OCI-LY1 (cell line): Measurements from ENCODE around the gene SPTSSA.

Source experiments
- H2AFZ ChIP-seq: fragments of 200-600 bp; sonication (generic), shearing (Covaris generic); 2 replicates; pipeline ENCODE4 v1.6.0; 2014; ENCODE audit warnings: antibody characterized with exemption, mild to moderate bottlenecking, low read length
- H3F3A ChIP-seq: fragments of 200-600 bp; sonication (generic), shearing (Covaris generic); 2 replicates; pipeline ENCODE4 v1.6.0; 2014; ENCODE audit warnings: mild to moderate bottlenecking, antibody characterized with exemption, low read length, moderate library complexity; ENCODE audit not compliant: insufficient read depth
- H3K27ac ChIP-seq: fragments of 200-600 bp; sonication (generic); 2 replicates; pipeline ENCODE4 v1.5.1; 2014; ENCODE audit warnings: low read length, mixed run types, mild to moderate bottlenecking, low read depth; ENCODE audit not compliant: poor library complexity, severe bottlenecking
- H3K27me3 ChIP-seq: fragments of 200-600 bp; sonication (generic); 2 replicates; pipeline ENCODE4 v1.6.0; 2014; ENCODE audit warnings: antibody characterized with exemption, mild to moderate bottlenecking, low read length, moderate library complexity; ENCODE audit not compliant: insufficient read depth
- H3K36me3 ChIP-seq: fragments of 200-600 bp; sonication (generic); 2 replicates; pipeline ENCODE4 v1.6.1; 2014; ENCODE audit warnings: mild to moderate bottlenecking, antibody characterized with exemption, low read length, moderate library complexity, mixed read lengths; ENCODE audit not compliant: insufficient read depth
- H3K4me1 ChIP-seq: fragments of 200-600 bp; sonication (generic); 2 replicates; pipeline ENCODE4 v1.5.1; 2014; ENCODE audit warnings: mild to moderate bottlenecking, low read length, moderate library complexity; ENCODE audit not compliant: insufficient read depth, severe bottlenecking
- H3K4me2 ChIP-seq: fragments of 200-600 bp; sonication (generic), shearing (Covaris generic); 2 replicates; pipeline ENCODE4 v1.6.1; 2014; ENCODE audit warnings: low read length
- H3K4me3 ChIP-seq: fragments of 200-600 bp; sonication (generic); 2 replicates; pipeline ENCODE4 v1.5.1; 2014; ENCODE audit warnings: low read length, low read depth, mild to moderate bottlenecking, mixed read lengths; ENCODE audit not compliant: poor library complexity, severe bottlenecking
- H3K79me2 ChIP-seq: fragments of 200-600 bp; shearing (Covaris generic); 2 replicates; pipeline ENCODE4 v1.6.1; 2016; ENCODE audit warnings: mixed run types, low read length, mixed read lengths; ENCODE audit not compliant: insufficient read depth
- H3K9ac ChIP-seq: fragments of 200-600 bp; sonication (generic), shearing (Covaris generic); 2 replicates; pipeline ENCODE4 v1.6.1; 2014; ENCODE audit warnings: mild to moderate bottlenecking, low read length, mixed read lengths
- H3K9me2 ChIP-seq: fragments of 200-600 bp; sonication (generic), shearing (Covaris generic); 2 replicates; pipeline ENCODE4 v1.6.1; 2014; ENCODE audit warnings: low read depth, mild to moderate bottlenecking, low read length, mixed read lengths
- H3K9me3 ChIP-seq: fragments of 200-600 bp; shearing (Covaris generic); 2 replicates; pipeline ENCODE4 v1.6.1; 2014; ENCODE audit warnings: low read length, mixed read lengths
- H4K20me1 ChIP-seq: fragments of 200-600 bp; sonication (generic), shearing (Covaris generic); 2 replicates; pipeline ENCODE4 v1.6.0; 2016; ENCODE audit warnings: mild to moderate bottlenecking, low read length; ENCODE audit not compliant: insufficient read depth
- CTCF ChIP-seq: fragments of 200-600 bp; sonication (generic), shearing (Covaris generic); IDR thresholded peaks from 2 replicates; pipeline ENCODE4 v1.5.1; 2017; ENCODE audit warnings: mild to moderate bottlenecking, antibody characterized with exemption, low read length, moderate library complexity, mixed read lengths
- EZH2 ChIP-seq: fragments of 200-600 bp; sonication (generic), shearing (Covaris generic); IDR thresholded peaks from 2 replicates; pipeline ENCODE4 v1.8.0; 2017; ENCODE audit warnings: borderline replicate concordance, mixed run types, mild to moderate bottlenecking, antibody characterized with exemption, low read length, moderate library complexity, mixed read lengths

Gene SPTSSA

GRCh38 chr14:34425095-34425851 lies 36.8 kb downstream of the SPTSSA start:
- Histone ChIP-seq H3K27ac (no peak overlapping the region), H3K4me3 (no peak overlapping the region), H3K9me2 (no peaks in the 10 kb centered on the region), H3F3A (no peaks in the 10 kb centered on the region), H3K4me2 (no peak overlapping the region), H3K9me3 (peaks cover 7% of the 10 kb centered on the region; the same call in 1 of the 2 replicates), H3K36me3 (no peaks in the 10 kb centered on the region), H3K9ac (no peak overlapping the region), H3K27me3 (no peaks in the 10 kb centered on the region; the same call in 1 of the 2 replicates), H4K20me1 (no peaks in the 10 kb centered on the region), H3K4me1 (no peaks in the 10 kb centered on the region), H2AFZ (no peak overlapping the region), H3K79me2 (no peaks in the 10 kb centered on the region)
- no peak for TF ChIP-seq EZH2
- TF ChIP-seq CTCF: no peak

GRCh38 chr14:34424488-34424887 lies 37.6 kb downstream of the SPTSSA start:
- TF ChIP-seq EZH2 (no peak), CTCF (no peak)
- Histone ChIP-seq H3K4me2 (no peak overlapping the region), H3K4me1 (no peaks in the 10 kb centered on the region), H3K27ac (no peak overlapping the region), H3K36me3 (no peaks in the 10 kb centered on the region), H3K9ac (no peak overlapping the region), H2AFZ (no peak overlapping the region), H4K20me1 (no peaks in the 10 kb centered on the region), H3K4me3 (no peak overlapping the region), H3F3A (no peaks in the 10 kb centered on the region), H3K79me2 (no peaks in the 10 kb centered on the region), H3K9me3 (peaks cover 7% of the 10 kb centered on the region; the same call in 1 of the 2 replicates), H3K27me3 (no peaks in the 10 kb centered on the region; the same call in 1 of the 2 replicates), H3K9me2 (no peaks in the 10 kb centered on the region)

GRCh38 chr14:34423445-34423844 lies 38.6 kb downstream of the SPTSSA start:
- Histone ChIP-seq H4K20me1 (no peaks in the 10 kb centered on the region), H3K4me3 (no peak overlapping the region), H2AFZ (no peak overlapping the region), H3K36me3 (no peaks in the 10 kb centered on the region), H3K9me3 (peaks cover 7% of the 10 kb centered on the region; the same call in 1 of the 2 replicates), H3K4me1 (no peaks in the 10 kb centered on the region), H3K79me2 (no peaks in the 10 kb centered on the region), H3K9ac (no peak overlapping the region), H3K4me2 (no peak overlapping the region), H3F3A (no peaks in the 10 kb centered on the region), H3K27ac (no peak overlapping the region), H3K9me2 (no peaks in the 10 kb centered on the region), H3K27me3 (no peaks in the 10 kb centered on the region; the same call in 1 of the 2 replicates)
- TF ChIP-seq EZH2: no peak
- no peak for TF ChIP-seq CTCF
